CD4-positive, alpha-beta T cell treated with Interleukin-2 at 100 ng/mL for 4 hours (primary cell): Measurements from ENCODE around the gene HMGA1.

Experiments used
- DNase-seq: peaks from one replicate; pipeline ENCODE4 v3.0.0-alpha.2; 2020; ENCODE audit warnings: low spot score

The HMGA1 gene

GRCh38 chr6:34223956-34224940 is 12.4 kb upstream of the HMGA1 start:
- peak; percentile 96 for DNase-seq

GRCh38 chr6:34225551-34225950 is 11.1 kb upstream of the HMGA1 start:
- no peak for DNase-seq

GRCh38 chr6:34226066-34226465 is 10.6 kb upstream of the HMGA1 start:
- DNase-seq = no peak

GRCh38 chr6:34226731-34227586 is 9.7 kb upstream of the HMGA1 start:
- DNase-seq = no peak

- DNase-seq = no peak
Measured at GRCh38 chr6:34227761-34228421, 8.8 kb upstream of the HMGA1 start.

GRCh38 chr6:34229877-34230276 is 6.8 kb upstream of the HMGA1 start:
- no peak for DNase-seq

GRCh38 chr6:34230653-34231371 is 5.9 kb upstream of the HMGA1 start:
- DNase-seq = no peak

GRCh38 chr6:34231566-34232336 is 4.9 kb upstream of the HMGA1 start:
- DNase-seq = no peak

- DNase-seq = no peak
Measured at GRCh38 chr6:34232901-34233300, 3.8 kb upstream of the HMGA1 start.

- no peak for DNase-seq
Measured at GRCh38 chr6:34233867-34234266, 2.8 kb upstream of the HMGA1 start.

GRCh38 chr6:34234667-34235306 is 1.9 kb upstream of the HMGA1 start:
- no peak for DNase-seq

GRCh38 chr6:34235307-34236130 is 1.2 kb upstream of the HMGA1 start:
- peak; percentile 78 for DNase-seq

- DNase-seq = peak; percentile 64
Measured at GRCh38 chr6:34236131-34236442, 586 bp upstream of the HMGA1 start.

GRCh38 chr6:34237316-34237721 is 646 bp downstream of the HMGA1 start:
- DNase-seq = no peak

- peak; percentile 61 for DNase-seq
Measured at GRCh38 chr6:34237722-34238584, 1.3 kb downstream of the HMGA1 start.

GRCh38 chr6:34238585-34239499 is 2.2 kb downstream of the HMGA1 start:
- no peak for DNase-seq

- DNase-seq = no peak
Measured at GRCh38 chr6:34239500-34239825, 2.8 kb downstream of the HMGA1 start.

- no peak for DNase-seq
Measured at GRCh38 chr6:34239893-34240292, 3.2 kb downstream of the HMGA1 start.
